ENCODE results near the gene DICER1.
"Not testable (repeated sequence)": the region's sequence is repeated elsewhere in the genome, so short reads cannot be mapped to it uniquely, and the experiment has no call there.

The DICER1 gene

DNA sequence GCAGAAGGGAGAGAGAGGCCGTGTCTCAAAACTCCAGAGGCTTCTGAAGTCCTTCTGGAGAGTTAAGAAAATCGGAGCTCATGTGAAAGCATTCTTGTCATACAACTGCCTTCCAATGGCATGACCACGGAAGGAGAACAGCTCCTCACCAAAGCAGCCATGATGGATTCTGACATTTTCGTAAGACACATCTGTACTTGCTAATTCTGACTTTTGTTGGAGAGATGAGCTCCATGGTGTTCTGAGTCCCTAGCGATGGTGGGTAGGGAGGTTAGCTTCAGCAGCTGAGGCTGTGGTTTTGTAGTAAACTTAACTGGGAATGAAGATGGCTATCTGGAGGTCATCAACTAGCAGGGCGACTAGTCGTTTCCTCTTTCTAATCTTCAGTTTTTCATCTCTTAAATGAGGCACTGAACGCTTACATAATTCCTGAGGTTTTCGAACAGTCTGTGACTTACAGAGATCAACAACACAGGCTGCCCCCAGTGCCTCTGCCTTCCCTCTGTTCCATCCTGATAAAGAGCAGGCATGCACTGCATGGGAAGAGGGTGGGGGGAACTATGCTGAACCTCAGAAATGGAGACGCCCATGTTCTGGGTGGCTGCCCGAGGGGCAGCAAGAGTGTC is 28.6 kb upstream of the DICER1 start:
- no peaks in the 10 kb centered on the region for H3K9me3 ChIP-seq (ENCODE audit: control insufficient read depth, low read length)
- H3K27me3 ChIP-seq (replicated peaks; ENCODE audit: control insufficient read depth, insufficient read depth, low read length, poor library complexity, severe bottlenecking), result no peaks in the 10 kb centered on the region
- no peak overlapping the region for H3K4me3 ChIP-seq (ENCODE audit: insufficient read depth, low read depth, low read length, poor library complexity, severe bottlenecking)
- no peaks in the 10 kb centered on the region for H3K36me3 ChIP-seq (ENCODE audit: control insufficient read depth, insufficient read depth, low read length)
- no peak for DNase-seq
- no peaks in the 10 kb centered on the region for H3K4me1 ChIP-seq (ENCODE audit: control insufficient read depth, insufficient read depth, low read length, poor library complexity, severe bottlenecking)
- no peak overlapping the region for H3K27ac ChIP-seq (ENCODE audit: insufficient read depth, low read length, poor library complexity, severe bottlenecking)

- DNase-seq, result no peak
These were observed 27.9 kb upstream of the DICER1 start for GRCh38 chr14:95185033-95185766.

DNA sequence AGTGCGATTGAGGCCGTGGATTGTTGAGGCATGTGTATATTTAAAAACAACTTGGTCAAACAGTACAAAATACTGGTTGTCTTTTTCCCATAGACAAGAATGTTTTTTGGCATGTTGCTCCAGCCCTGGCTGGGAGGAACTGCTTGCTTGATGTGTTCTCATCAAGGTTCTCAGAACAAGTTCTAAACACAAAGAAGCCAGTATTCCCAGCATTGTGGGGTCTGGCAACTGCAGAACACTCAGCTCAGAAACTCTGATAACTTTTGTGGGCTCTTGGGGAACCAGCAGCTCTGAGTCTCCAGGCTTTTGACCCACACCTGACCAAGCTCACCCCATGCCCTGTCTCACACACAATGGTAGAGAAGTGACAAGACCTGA is 27.1 kb upstream of the DICER1 start:
- Histone ChIP-seq H3K9me3 (ENCODE audit: control insufficient read depth, low read length) (no peaks in the 10 kb centered on the region), H3K27me3 (replicated peaks; ENCODE audit: control insufficient read depth, insufficient read depth, low read length, poor library complexity, severe bottlenecking) (no peaks in the 10 kb centered on the region), H3K4me3 (ENCODE audit: insufficient read depth, low read depth, low read length, poor library complexity, severe bottlenecking) (no peak overlapping the region), H3K4me1 (ENCODE audit: control insufficient read depth, insufficient read depth, low read length, poor library complexity, severe bottlenecking) (no peaks in the 10 kb centered on the region), H3K27ac (ENCODE audit: insufficient read depth, low read length, poor library complexity, severe bottlenecking) (no peak overlapping the region), H3K36me3 (ENCODE audit: control insufficient read depth, insufficient read depth, low read length) (no peaks in the 10 kb centered on the region)
- DNase-seq, result no peak

More at GRCh38 chr14:95185033-95185766, 27.9 kb upstream of the DICER1 start:
- Histone ChIP-seq H3K4me1 (ENCODE audit: control insufficient read depth, insufficient read depth, low read length, poor library complexity, severe bottlenecking) (no peaks in the 10 kb centered on the region), H3K9me3 (ENCODE audit: control insufficient read depth, low read length) (no peaks in the 10 kb centered on the region), H3K36me3 (ENCODE audit: control insufficient read depth, insufficient read depth, low read length) (no peaks in the 10 kb centered on the region), H3K27ac (ENCODE audit: insufficient read depth, low read length, poor library complexity, severe bottlenecking) (no peak overlapping the region), H3K27me3 (replicated peaks; ENCODE audit: control insufficient read depth, insufficient read depth, low read length, poor library complexity, severe bottlenecking) (no peaks in the 10 kb centered on the region), H3K4me3 (ENCODE audit: insufficient read depth, low read depth, low read length, poor library complexity, severe bottlenecking) (no peak overlapping the region)

- H3K36me3 ChIP-seq (ENCODE audit: control insufficient read depth, insufficient read depth, low read length), result no peaks in the 10 kb centered on the region
- no peaks in the 10 kb centered on the region for H3K9me3 ChIP-seq (ENCODE audit: control insufficient read depth, low read length)
- no peak overlapping the region for H3K27ac ChIP-seq (ENCODE audit: insufficient read depth, low read length, poor library complexity, severe bottlenecking)
- DNase-seq, result no peak
- no peaks in the 10 kb centered on the region for H3K27me3 ChIP-seq (replicated peaks; ENCODE audit: control insufficient read depth, insufficient read depth, low read length, poor library complexity, severe bottlenecking)
- no peaks in the 10 kb centered on the region for H3K4me1 ChIP-seq (ENCODE audit: control insufficient read depth, insufficient read depth, low read length, poor library complexity, severe bottlenecking)
- H3K4me3 ChIP-seq (ENCODE audit: insufficient read depth, low read depth, low read length, poor library complexity, severe bottlenecking), result no peak overlapping the region
These were observed 26.4 kb upstream of the DICER1 start for GRCh38 chr14:95183532-95184412.

DNA sequence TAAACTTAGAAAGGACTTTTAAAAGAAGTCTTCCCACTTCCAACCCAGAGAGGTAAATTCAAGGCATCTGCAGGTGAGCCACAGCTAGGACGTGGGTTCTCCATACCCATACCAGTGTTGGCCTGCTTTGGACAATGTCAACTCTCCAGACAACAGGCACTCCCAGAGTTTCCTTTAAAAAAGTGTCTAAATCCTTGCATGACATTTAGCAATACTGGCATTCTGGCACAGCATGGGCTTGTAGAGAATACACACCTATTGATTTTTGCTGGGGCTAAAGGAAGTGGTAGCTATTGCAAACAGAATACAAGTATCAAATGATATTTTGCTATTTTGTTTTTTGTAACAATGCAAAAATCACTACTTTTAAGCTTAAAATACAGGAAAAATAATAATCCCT is 25.8 kb upstream of the DICER1 start:
- Histone ChIP-seq H3K27ac (ENCODE audit: insufficient read depth, low read length, poor library complexity, severe bottlenecking) (no peak overlapping the region), H3K4me3 (ENCODE audit: insufficient read depth, low read depth, low read length, poor library complexity, severe bottlenecking) (no peak overlapping the region), H3K4me1 (ENCODE audit: control insufficient read depth, insufficient read depth, low read length, poor library complexity, severe bottlenecking) (no peaks in the 10 kb centered on the region), H3K36me3 (ENCODE audit: control insufficient read depth, insufficient read depth, low read length) (no peaks in the 10 kb centered on the region), H3K9me3 (ENCODE audit: control insufficient read depth, low read length) (no peaks in the 10 kb centered on the region), H3K27me3 (replicated peaks; ENCODE audit: control insufficient read depth, insufficient read depth, low read length, poor library complexity, severe bottlenecking) (no peaks in the 10 kb centered on the region)
- DNase-seq, result no peak

DNA sequence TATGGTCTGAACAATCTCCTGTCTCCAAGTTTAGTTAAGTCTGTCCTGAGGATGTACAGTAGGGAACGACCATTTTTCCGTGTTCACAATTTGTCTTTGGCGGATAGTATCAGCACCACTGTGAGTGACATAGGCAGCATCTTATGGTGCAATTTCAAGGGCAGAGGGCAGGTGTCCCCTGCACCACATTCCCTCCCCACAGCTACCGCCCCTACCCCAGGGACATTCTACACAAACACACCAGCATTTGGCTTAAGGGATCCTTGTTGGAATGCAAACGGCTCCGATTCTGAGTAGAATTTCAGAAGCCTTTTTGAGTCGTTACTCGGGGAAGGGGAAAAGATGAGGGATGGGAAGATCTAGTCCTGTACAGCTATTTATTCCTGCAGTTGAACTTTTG is 25.1 kb upstream of the DICER1 start:
- Histone ChIP-seq H3K4me1 (ENCODE audit: control insufficient read depth, insufficient read depth, low read length, poor library complexity, severe bottlenecking) (no peaks in the 10 kb centered on the region), H3K27ac (ENCODE audit: insufficient read depth, low read length, poor library complexity, severe bottlenecking) (no peak overlapping the region), H3K27me3 (replicated peaks; ENCODE audit: control insufficient read depth, insufficient read depth, low read length, poor library complexity, severe bottlenecking) (no peaks in the 10 kb centered on the region), H3K36me3 (ENCODE audit: control insufficient read depth, insufficient read depth, low read length) (no peaks in the 10 kb centered on the region), H3K4me3 (ENCODE audit: insufficient read depth, low read depth, low read length, poor library complexity, severe bottlenecking) (no peak overlapping the region), H3K9me3 (ENCODE audit: control insufficient read depth, low read length) (no peaks in the 10 kb centered on the region)
- no peak for DNase-seq

DNA sequence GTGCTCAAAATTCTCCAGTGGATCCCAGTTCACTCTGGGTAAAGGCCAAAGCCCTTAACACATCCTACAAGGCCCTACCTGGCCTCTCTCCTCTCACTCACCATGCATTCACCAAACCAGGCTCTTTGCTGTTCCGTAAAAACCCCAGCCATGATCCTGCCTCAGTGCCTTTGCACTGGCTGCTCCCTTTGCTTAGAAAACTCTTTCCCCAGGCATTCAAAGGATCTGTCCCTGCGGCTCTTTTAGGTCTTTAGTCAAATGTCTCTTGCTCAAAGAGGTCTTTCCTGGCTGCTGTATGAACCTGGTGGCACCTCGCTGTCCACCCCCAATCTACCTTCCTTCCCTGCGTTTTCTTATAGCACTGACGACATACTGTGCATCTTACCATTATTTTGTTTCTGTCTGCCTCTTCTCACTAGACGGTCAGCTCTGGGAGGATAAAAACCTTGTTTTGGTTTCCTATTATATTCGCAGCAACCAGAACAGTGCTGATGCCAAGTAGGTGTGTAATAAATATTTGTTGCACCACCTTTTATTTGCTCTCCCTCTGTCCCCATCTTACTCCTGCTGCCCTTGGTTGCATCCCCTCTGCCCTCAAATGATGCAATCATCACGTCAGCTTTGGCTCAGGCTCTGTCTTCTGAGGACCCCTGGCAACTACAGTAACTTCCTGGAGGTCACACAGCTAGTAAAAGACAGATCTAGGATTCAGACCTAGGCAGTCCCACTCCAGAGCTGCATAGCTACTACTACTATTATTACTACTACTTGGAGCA is 23.8 kb upstream of the DICER1 start:
- Histone ChIP-seq H3K4me1 (ENCODE audit: control insufficient read depth, insufficient read depth, low read length, poor library complexity, severe bottlenecking) (no peaks in the 10 kb centered on the region), H3K27ac (ENCODE audit: insufficient read depth, low read length, poor library complexity, severe bottlenecking) (no peak overlapping the region), H3K27me3 (replicated peaks; ENCODE audit: control insufficient read depth, insufficient read depth, low read length, poor library complexity, severe bottlenecking) (no peaks in the 10 kb centered on the region), H3K4me3 (ENCODE audit: insufficient read depth, low read depth, low read length, poor library complexity, severe bottlenecking) (no peak overlapping the region), H3K9me3 (ENCODE audit: control insufficient read depth, low read length) (no peaks in the 10 kb centered on the region), H3K36me3 (ENCODE audit: control insufficient read depth, insufficient read depth, low read length) (no peaks in the 10 kb centered on the region)
- no peak for DNase-seq

GRCh38 chr14:95175670-95176069 is 18.3 kb upstream of the DICER1 start:
- H3K4me1 ChIP-seq (ENCODE audit: control insufficient read depth, insufficient read depth, low read length, poor library complexity, severe bottlenecking); H3K9me3 ChIP-seq (ENCODE audit: control insufficient read depth, low read length): not testable (repeated sequence)

GRCh38 chr14:95174184-95174792 is 17.0 kb upstream of the DICER1 start:
- no peaks in the 10 kb centered on the region for H3K27me3 ChIP-seq (replicated peaks; ENCODE audit: control insufficient read depth, insufficient read depth, low read length, poor library complexity, severe bottlenecking)
- no peak overlapping the region for H3K4me3 ChIP-seq (ENCODE audit: insufficient read depth, low read depth, low read length, poor library complexity, severe bottlenecking)
- no peaks in the 10 kb centered on the region for H3K36me3 ChIP-seq (ENCODE audit: control insufficient read depth, insufficient read depth, low read length)
- H3K4me1 ChIP-seq (ENCODE audit: control insufficient read depth, insufficient read depth, low read length, poor library complexity, severe bottlenecking), result no peaks in the 10 kb centered on the region
- H3K9me3 ChIP-seq (ENCODE audit: control insufficient read depth, low read length), result no peaks in the 10 kb centered on the region
- H3K27ac ChIP-seq (ENCODE audit: insufficient read depth, low read length, poor library complexity, severe bottlenecking), result no peak overlapping the region
- no peak for DNase-seq

More at GRCh38 chr14:95175670-95176069, 18.3 kb upstream of the DICER1 start:
- not testable (repeated sequence) for H3K36me3 ChIP-seq (ENCODE audit: control insufficient read depth, insufficient read depth, low read length); H3K27me3 ChIP-seq (replicated peaks; ENCODE audit: control insufficient read depth, insufficient read depth, low read length, poor library complexity, severe bottlenecking); H3K27ac ChIP-seq (ENCODE audit: insufficient read depth, low read length, poor library complexity, severe bottlenecking); H3K4me3 ChIP-seq (ENCODE audit: insufficient read depth, low read depth, low read length, poor library complexity, severe bottlenecking); DNase-seq

All from effector memory CD4-positive, alpha-beta T cell (primary cell).